Activated CD4-positive, CD25-positive, alpha-beta regulatory T cell (primary cell): ENCODE results near the gene PCNA.
A peak's percentile ranks its signal among the peaks of the same experiment; 100 is the strongest.
"Not testable (repeated sequence)": the region's sequence is repeated elsewhere in the genome, so short reads cannot be mapped to it uniquely, and the experiment has no call there.

Source experiments
- DNase-seq, 4 experiments: peaks; one replicate each; lab custom pipeline; 2025; lab: John Stamatoyannopoulos, UW

PCNA gene

DNA sequence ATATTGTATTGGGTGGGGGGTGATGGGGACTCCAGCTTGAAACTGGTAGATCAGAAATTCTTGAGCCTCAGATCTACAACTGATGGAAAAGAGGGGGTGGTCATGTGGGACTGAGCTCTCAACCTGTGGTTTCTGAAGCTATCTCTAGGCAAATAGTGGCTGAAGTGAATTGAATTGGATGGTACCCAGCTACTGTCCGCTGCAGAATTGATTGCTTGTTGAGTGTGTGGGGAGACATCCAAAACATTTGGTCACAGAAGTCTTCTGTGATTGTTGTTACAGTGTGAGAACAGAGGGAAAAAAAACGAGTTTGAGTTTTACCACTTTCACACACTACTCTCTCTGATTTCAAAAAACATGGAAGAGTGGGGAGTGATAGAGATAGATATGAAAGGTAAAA, 21.9 kb upstream of the PCNA start:
- DNase-seq, result no peak

DNA sequence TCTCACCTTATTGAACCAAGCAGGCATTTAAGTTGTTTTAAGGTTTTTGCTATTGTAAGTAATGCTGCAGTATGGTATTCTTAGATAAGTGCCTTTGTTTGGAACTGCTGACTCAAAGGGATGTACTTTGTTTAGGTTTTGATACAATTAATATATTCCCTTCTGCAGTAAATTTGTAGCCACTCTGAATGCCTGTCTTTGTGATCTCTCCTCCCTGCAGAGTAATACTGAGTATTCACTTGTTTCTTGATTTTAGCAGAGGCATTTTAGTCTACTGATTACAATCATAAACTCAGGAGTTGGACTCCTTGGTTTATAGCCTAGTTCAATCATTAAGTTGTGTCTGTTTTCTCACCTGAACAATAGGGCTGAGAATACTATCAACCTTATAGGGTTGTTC, 20.4 kb upstream of the PCNA start:
- DNase-seq, result no peak

DNA sequence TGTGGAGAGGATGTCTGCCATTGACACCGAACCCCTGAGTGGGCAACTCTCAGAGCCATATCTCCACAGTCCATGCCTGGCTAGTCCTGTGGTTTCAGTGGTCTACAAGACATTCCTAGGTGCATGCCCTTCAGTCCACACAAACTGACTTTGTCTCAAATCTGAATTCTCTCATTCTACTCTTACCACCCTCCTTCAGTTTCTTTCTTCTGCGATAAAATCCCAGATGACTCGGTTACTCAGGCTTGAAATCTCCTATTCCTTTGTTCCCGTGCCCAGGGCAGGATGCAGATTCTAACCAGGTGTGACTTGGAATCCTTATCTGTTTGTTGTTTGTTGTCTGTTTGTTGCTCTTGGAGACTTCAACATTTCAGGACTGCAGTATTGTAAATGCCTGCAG, 16.3 kb upstream of the PCNA start:
- DNase-seq, result no peak

DNA sequence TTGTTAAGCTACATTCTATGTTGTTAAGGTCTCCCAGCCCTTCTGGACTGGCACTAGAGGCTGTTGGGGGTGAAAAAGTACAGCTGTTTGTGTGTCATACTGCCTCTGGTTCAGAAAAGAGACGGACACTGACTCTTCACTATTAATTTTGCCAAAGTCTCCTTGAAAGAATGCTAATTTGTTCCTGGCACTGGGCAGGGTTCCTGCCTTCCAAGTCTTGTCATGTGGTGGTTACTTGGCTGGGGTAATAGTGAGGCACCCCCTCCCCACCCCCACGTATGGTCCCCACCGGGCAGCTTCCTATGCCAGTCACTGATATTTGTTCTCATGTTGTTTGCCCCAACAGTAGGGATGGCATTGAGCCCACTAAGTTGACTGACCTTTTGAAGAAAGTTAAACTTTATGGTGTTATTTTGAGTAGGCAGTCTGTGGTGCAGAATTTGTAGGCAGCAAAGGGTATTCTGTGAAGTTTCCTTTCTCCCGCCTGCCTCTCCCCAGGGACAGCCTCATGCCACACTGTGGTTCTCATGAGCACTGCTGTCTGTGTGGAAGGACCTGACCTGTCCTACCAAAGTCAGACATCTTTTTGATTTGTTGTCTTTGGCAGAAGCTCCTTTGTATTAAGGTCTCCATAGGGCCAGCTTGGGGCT, 15.7 kb upstream of the PCNA start:
- DNase-seq, result no peak

DNA sequence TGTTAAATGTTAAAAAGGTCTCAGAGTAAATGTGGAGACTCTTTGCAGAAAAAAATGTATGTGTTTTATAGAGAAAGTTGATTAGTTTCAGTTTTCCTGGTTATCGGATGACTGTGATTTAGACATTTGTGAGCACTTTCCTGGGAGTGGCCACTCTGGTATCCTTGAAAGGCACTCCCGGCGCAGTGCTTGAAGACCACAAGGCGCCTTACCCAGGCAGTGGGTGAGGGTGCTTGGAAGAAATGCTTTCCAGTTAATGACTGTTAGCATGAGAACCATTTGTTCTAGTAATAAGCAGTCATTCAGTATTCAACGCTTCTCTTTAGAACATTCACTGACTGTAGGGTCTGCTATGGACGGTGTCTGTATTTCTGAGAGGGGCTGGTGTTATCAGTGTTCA, 14.2 kb upstream of the PCNA start:
- DNase-seq, result no peak

DNA sequence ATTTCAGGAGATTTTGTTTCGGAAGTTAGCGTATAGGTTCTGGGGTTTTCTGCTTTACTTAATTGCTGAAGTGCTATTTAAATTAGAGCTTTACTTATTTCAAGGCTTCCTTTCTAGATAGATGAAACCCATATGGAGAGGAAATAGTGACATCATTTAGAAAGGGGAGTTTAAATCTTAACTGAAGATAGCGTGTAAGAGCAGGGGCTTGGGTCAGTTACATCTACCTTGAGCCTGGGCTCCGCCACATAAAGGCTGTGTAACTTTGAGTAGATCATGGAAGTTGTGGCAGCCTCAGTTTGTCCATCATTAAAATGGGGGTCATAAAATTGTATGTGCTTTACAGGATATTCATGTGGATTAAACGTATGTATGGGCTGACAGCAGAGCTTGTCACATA, 11.7 kb upstream of the PCNA start:
- no peak for DNase-seq

DNA sequence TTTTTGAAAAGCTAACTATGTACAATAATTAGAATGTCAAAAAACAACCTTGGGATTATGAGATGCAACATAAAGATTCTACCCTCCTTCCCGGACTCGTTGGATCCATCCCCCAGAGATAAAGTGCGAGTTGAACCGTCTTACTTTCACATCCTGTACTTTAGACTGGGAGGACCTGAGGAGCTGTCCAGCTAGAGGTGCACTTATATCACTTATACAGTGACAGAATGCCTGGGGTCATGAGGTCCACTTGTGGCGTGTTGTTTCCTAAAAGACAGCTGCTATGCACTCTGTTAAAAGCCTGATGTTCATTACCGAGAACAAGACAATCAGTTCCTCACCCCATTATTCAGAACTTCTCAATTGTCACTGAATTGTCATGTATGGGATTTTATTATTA, 9.1 kb upstream of the PCNA start:
- DNase-seq, result no peak

DNA sequence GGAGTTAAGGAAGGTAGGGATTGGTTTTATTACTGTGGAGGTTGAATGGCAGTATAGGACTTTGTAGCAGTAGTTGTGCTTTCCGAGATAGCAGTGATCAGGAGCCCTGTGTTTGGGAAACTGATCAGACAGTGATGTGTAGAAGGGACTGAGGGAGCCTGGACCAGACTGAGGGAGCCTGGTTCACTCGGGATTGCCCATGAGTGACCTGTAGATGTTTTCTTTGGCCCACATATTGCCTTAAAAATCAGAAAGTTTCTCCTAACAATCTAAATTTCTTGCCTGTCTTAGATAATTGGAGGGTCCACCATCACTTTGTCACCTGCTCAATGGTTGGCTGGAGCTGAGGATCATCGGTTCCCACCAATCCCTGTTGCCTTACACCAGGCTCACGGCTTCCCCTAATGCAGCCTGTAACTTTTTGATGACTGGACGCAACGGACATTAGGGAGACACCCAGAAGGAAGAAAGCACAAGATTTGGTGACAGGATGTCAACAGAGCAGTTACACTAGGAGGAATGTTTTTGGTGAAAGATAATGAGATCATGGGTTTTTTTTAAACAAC, 8.2 kb upstream of the PCNA start:
- DNase-seq, result no peak

DNA sequence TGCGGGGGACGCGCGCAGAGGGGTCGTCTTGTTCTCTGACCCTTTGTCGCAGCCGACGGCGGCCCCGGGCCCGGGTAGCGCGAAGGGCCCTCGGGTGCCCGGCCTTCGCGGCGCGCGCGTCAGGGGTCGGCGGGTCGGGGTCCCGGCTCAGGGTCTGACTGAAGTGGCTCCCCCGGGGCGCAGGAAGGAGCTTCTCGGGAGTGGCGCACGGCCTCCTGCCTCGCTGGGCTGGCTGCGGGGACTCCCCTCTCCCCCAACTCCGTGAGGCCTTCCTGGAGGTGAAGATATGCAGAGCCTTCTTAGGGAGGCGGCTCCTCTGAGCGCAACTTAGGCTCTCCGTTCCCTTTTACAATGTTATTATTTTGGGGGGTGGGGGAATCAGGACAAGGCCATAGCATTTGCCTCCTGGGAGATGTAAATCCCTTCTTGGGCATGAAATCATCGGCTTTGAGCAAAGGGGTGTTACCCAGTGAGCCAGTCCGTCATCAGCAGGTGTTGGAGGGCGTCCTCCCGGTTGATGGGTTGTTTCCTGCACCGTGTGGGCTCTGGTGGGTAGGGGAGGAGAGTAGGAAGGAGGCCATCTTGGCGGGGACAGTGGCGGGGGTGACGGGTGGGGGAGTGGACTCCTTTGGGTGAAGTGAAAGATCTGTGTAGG, 7.6 kb upstream of the PCNA start:
- peak; percentile 20 to 32 (median 24) for DNase-seq

DNA sequence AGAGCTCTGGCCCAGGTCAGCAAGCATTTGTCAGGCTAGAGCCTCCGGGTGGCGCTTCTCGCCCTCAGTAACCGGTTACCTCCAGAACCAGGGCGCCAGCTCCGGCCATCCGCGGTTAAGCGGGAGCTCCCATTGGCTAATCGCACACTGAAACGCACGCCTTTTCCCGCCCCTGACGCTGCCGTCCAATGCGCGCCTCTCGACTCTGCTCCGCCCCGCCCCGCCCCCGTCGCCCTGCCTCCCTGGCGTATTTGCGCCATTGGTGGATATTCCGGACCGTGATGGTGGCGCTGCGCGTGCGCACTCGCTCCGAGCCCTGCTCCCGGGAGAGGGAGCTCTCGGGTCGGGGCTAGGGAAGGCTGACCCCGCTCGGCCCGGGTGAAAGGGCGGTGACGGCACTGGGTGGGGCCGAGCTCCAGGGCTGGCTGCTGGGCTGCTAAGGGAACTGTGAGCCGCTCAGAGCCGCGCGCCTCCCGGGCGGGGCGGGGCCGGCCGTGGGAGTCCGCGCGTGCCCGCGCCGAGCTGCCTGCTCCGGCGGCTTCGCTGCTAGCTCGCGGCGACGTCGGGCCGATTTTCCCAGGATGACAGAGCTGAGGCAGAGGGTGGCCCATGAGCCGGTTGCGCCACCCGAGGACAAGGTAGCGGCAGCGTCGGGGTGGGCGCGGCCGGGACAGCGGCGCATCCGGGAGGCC, 6.9 kb upstream of the PCNA start, which contains the start of gene CDS2:
TSS of gene CDS2 (plus strand) at position 497 of the 692 bp plus-strand sequence. CDS start at position 582, 85 bp downstream.
- peak; percentile 99 to 100 (median 100) for DNase-seq

DNA sequence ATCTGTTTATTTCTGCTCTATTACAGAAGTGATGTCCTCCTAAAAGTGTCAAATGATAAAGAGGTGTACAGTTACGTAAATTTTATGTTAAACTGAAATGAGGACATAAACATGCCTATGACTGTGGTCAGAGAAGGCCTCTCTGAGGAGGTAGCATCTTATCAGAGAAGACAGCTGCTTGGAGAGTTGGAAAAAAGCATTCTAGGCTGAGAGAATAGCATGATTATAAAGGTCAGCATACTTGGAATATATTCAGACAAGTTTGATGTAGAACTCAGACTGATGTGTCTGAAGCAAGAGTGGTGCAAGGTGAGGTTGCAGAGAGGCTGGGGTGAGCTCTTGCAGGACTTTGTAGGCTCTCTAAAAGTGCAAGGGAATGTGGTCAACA, 3.1 kb upstream of the PCNA start:
- DNase-seq, result no peak

DNA sequence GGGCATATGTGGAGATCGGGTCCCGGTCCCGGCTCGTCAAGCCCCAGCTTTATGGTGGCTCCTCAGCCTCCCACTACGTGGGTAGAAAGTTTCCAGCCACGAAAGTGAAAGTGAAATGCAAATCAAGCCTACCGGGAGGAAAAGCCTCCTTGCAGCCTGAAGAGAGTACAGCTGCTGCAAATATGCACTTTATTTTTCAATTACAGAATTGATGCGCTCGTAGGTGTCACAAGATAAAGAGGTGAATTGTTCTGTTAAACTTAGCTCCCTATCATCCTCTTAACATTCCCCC, 373 bp upstream of the PCNA start:
- DNase-seq, result no peak

DNA sequence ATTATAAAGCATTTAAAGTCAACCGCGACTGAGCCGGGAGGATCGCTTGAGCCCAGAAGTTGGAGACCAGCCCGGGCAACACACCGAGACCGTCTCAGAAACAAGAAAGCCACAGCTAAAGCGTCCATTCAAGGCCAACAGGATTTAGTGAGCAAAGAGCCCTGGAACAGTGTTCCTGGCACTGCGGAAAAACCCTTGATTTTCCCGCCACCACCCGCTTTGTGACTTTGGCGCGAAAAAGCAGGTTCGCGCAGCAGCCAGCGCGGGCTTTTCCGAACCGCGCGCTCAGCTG, 669 bp downstream of the PCNA start:
- DNase-seq, result no peak

DNA sequence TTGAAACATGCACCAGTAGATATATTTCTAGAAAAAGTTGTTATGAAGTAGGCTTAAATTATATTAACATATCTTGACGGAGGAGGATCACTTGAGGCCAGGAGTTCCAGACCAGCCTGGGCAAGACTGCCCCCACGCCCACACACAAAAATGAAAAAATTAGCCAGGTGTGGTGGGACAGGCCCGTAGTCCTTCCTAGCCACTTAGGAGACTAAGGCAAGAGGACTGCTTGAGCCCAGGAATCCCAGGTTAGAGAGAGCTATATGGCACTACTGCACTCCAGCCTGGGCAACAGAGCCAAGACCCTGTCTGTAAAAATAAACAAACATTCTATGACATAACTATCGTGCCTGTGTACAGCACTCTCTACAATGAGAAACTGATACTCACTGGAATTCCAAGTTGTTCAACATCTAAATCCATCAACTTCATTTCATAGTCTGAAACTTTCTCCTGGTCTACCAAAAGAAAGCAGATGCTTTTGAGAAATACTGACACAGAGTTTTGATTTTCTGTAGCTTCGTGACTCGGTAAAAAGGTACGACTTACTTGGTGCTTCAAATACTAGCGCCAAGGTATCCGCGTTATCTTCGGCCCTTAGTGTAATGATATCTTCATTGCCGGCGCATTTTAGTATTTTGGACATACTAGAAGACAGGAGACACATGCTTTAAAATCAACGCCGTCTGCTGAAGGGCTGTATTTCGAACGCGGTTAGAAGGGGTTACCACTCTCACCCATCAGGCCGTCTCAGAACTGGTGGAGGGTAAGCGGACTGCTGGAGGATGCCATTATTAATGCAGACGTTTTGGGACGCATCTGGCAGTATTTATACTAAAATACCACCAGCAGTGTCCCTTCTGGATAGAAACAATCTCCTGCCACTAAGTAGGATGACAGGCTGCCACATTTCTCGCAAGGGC, 1.3 kb downstream of the PCNA start:
- DNase-seq, result no peak

DNA sequence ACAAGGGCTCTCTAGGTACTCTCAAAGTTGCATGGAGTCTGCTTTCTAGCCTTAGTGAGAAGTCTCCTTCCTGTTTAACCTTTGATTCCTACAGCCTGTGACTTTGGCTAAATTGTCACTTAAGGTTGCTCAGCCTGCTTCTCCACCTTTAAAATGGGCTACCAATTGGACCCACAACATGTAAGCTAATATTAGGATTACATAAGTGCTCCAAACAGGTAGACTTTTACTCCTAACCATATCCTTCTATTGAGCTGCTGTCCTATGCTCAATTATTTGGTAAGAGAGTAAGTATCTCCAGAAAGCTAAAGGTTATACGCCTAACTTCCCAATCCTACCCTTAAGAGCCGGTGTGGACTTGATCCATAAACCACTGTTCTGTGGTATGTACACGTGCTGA, 2.9 kb downstream of the PCNA start:
- no peak for DNase-seq

DNA sequence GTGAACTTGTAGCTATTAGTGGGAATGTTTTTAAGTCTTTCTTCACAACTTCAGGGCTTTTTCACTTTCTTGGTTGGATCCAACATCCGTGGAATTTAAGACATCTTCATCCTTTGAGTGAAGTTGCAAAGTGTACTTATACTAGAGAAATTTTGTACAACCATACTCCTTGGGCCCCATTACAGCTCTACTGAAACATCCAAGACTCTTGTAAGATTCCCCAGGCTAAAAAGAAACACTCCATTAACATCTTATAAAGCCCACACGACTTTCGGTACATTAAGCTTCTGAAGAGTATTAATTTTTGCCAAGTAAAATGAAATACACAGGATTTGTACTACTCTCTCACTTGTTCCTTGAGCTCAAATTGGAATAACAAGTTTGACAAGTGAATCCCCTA, 5.4 kb downstream of the PCNA start:
- DNase-seq, result no peak

DNA sequence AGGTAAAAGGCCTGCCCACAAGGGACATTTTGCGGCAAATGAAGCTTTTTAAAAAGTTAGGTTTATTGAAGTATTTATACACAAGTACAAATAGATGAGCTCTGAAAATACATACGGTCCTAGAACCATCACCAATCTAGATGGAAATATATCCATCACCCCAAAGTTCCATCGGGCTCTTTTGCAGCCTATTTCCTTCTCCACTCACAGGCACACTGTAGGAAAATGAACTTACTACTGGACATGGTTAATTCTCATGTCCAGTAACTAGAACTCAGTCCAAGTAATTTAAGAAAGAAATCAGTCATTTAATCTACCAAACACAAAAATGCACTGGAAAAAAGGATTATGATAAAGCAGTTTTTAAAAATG, 6.2 kb downstream of the PCNA start:
- DNase-seq, result no peak

DNA sequence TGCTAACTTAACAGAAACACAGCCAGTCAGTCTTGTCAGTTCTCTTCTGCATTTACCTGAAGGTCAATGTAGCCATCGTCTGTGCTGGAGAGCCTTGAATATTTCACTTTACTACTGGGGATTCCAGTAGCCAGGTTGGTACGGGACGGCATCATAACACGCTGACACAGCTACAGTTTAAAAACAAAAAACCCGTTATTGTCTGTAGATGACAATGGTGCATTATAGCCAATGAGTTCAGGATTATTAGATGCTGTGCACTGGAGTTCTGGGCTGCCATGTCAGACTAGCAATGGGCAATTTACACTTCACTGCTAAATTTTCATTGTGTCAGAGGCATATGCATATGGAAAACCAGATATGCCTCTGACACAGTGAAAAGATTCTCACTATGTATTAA, 10.5 kb downstream of the PCNA start:
- no peak for DNase-seq

DNA sequence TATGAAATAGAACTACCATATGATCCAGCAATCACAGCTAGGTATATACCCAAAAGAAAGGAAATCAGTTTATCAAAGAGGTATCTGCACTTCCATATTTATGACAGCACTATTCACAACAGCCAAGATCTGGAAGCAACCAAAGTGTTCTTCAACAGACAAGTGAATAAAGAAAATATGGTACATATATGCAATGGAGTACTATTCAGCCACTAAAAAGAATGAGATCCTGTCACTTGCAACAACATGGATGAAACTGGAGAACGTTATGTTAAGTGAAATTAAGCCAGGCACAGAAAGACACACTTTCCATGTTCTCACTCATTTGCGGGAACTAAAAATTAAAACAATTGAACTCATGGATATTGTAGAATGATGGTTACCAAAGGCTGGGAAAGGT, 15.3 kb downstream of the PCNA start:
- DNase-seq, result no peak

DNA sequence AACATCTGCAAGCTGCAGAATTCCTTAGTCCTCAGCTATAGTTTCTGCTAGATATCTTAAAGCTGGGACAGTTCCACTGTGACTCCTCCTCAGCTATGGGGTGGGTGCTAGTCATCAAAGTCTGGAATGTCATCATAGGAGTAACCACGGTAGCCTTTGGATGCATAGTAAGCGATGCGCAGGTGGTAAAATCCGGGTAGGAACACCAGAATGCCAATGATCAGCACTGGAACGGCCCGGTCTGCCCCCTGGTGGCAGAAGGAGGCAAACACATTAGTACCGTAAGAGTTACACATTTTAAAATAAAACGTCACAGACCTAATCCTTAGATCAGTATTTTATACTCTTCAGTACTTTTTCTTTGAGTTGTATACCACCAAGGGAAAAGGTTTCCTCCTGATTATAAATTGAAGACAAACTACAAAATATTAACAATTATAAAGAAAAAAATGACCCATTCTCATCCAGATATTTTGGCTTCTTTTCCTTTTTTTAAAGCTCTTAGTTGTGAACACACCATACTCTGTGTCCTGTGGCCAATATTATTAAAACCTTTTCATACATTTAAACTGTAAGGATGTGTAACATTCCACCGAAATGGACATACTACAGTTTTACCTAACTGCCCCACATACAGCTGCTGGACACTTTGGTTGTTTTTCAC, 18.9 kb downstream of the PCNA start:
- DNase-seq, result peak; percentile 50 to 62 (median 54)

DNA sequence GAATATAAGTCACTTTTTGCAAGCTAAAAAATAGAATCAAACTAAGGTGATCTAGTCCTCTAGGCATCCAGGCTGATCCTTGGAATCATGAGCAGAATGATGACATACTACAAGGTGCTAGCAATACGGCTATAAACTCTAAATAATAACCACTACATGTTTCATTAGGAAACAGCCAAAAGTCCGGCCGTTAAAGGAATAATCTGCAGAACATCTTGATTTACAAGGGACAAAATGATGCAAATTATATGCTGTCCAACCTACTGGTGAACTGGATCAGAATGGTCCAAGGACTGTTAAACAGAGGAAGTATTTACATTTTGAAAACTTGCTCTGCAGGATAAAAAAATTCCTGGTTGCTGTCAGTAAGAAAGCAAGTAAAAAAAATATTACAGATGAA, 19.8 kb downstream of the PCNA start:
- not testable (repeated sequence) for DNase-seq

DNA sequence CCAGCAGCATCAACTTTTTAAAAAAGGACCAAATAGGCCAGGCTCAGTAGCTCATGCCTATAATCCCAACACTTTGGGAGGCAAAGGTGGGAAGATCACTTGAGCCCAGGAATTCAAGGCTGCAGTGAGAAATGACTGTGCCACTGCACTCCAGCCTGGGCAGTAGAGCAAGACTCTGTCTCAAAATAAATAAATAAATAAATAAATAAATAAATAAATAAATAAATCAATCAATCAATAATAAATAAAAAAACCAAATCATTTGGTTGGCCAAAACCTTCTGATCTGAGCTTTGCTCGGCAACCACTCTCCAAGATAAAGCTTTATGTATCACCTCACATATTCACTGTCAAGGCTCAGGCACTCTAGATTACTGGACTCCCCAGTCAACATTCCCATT, 20.7 kb downstream of the PCNA start:
- DNase-seq, result not testable (repeated sequence)
